ENCODE measurements around the gene ZNF701. TPM values are rescaled to one million over a fixed set of nuclear protein-coding genes. Genes with fewer than 3 reads are reported as not detected.
"Not testable (repeated sequence)": the region's sequence is repeated elsewhere in the genome, so short reads cannot be mapped to it uniquely, and the experiment has no call there.

ZNF701 gene
- total RNA-seq, 1 donor from 2014 or later: 18.5 TPM

GRCh38 chr19:52566588-52566987 lies 3.5 kb upstream of the ZNF701 start:
- Mint-ChIP-seq H3K27me3 (ENCODE audit: unreplicated experiment) (peaks cover 10% of the 10 kb centered on the region), H3K4me3 (ENCODE audit: unreplicated experiment) (no peak overlapping the region), H3K4me1 (ENCODE audit: unreplicated experiment) (peaks cover 12% of the 10 kb centered on the region), H3K36me3 (ENCODE audit: low read depth, unreplicated experiment) (peaks cover 36% of the 10 kb centered on the region), H3K9me3 (ENCODE audit: unreplicated experiment) (no peaks in the 10 kb centered on the region), H3K27ac (ENCODE audit: unreplicated experiment) (no peak overlapping the region)
- TF ChIP-seq CTCF (IDR thresholded peaks at IDR 0.05; ENCODE audit: unreplicated experiment): no peak
- no peak for DNase-seq (ENCODE audit: low spot score)

- Mint-ChIP-seq H3K4me3 (ENCODE audit: unreplicated experiment) (no peak overlapping the region), H3K36me3 (ENCODE audit: low read depth, unreplicated experiment) (peaks cover 43% of the 10 kb centered on the region), H3K9me3 (ENCODE audit: unreplicated experiment) (no peaks in the 10 kb centered on the region), H3K27ac (ENCODE audit: unreplicated experiment) (no peak overlapping the region), H3K27me3 (ENCODE audit: unreplicated experiment) (peaks cover 10% of the 10 kb centered on the region), H3K4me1 (ENCODE audit: unreplicated experiment) (peaks cover 12% of the 10 kb centered on the region)
- no peak for TF ChIP-seq CTCF (IDR thresholded peaks at IDR 0.05; ENCODE audit: unreplicated experiment)
- DNase-seq (ENCODE audit: low spot score): no peak
These were observed 2.2 kb upstream of the ZNF701 start for GRCh38 chr19:52567921-52568320.

GRCh38 chr19:52569638-52569999 lies 468 bp upstream of the ZNF701 start:
- not testable (repeated sequence) for DNase-seq (ENCODE audit: low spot score); H3K27me3 Mint-ChIP-seq (ENCODE audit: unreplicated experiment); H3K9me3 Mint-ChIP-seq (ENCODE audit: unreplicated experiment)
- H3K27ac Mint-ChIP-seq (ENCODE audit: unreplicated experiment): peak overlapping the region; percentile 98
- H3K4me3 Mint-ChIP-seq (ENCODE audit: unreplicated experiment): peak overlapping the region; percentile 96
- H3K36me3 Mint-ChIP-seq (ENCODE audit: low read depth, unreplicated experiment): peaks cover 40% of the 10 kb centered on the region
- H3K4me1 Mint-ChIP-seq (ENCODE audit: unreplicated experiment): peaks cover 12% of the 10 kb centered on the region

- H3K27ac Mint-ChIP-seq (ENCODE audit: unreplicated experiment): no peak overlapping the region
- DNase-seq (ENCODE audit: low spot score): no peak
- H3K36me3 Mint-ChIP-seq (ENCODE audit: low read depth, unreplicated experiment): peaks cover 44% of the 10 kb centered on the region
- H3K4me3 Mint-ChIP-seq (ENCODE audit: unreplicated experiment): peak overlapping the region; percentile 39
- no peaks in the 10 kb centered on the region for H3K4me1 Mint-ChIP-seq (ENCODE audit: unreplicated experiment)
- H3K9me3 Mint-ChIP-seq (ENCODE audit: unreplicated experiment): no peaks in the 10 kb centered on the region
- peaks cover 4% of the 10 kb centered on the region for H3K27me3 Mint-ChIP-seq (ENCODE audit: unreplicated experiment)
- no peak for TF ChIP-seq CTCF (IDR thresholded peaks at IDR 0.05; ENCODE audit: unreplicated experiment)
These were observed 14.8 kb downstream of the ZNF701 start for GRCh38 chr19:52584736-52585440.

- Mint-ChIP-seq H3K27me3 (ENCODE audit: unreplicated experiment) (peaks cover 4% of the 10 kb centered on the region), H3K9me3 (ENCODE audit: unreplicated experiment) (no peaks in the 10 kb centered on the region), H3K27ac (ENCODE audit: unreplicated experiment) (no peak overlapping the region), H3K36me3 (ENCODE audit: low read depth, unreplicated experiment) (peaks cover 47% of the 10 kb centered on the region), H3K4me3 (ENCODE audit: unreplicated experiment) (no peak overlapping the region), H3K4me1 (ENCODE audit: unreplicated experiment) (no peaks in the 10 kb centered on the region)
- no peak for TF ChIP-seq CTCF (IDR thresholded peaks at IDR 0.05; ENCODE audit: unreplicated experiment)
- DNase-seq (ENCODE audit: low spot score): no peak
These were observed 15.5 kb downstream of the ZNF701 start for GRCh38 chr19:52585604-52586003.

Data from endothelial cell (in vitro differentiated cells).